HL-60 (cell line): Measurements from ENCODE around the gene NDUFAF2.

Experiments
- DNase-seq, 2 experiments: peaks; one replicate each; pipeline ENCODE4 v3.0.0-alpha.2; 2010 to 2020; ENCODE audit warnings: low read depth in 1 of 2, low spot score in 1 of 2
- H3K27ac ChIP-seq: fragments of 250-450 bp; sonication (Bioruptor Pico); replicated peaks from 2 replicates; pipeline ENCODE4 v1.5.1; 2020; ENCODE audit warnings: mild to moderate bottlenecking, moderate library complexity
- H3K27me3 ChIP-seq: fragments of 250-450 bp; sonication (Bioruptor Pico); 2 replicates; pipeline ENCODE4 v1.5.1; 2021; ENCODE audit warnings: mild to moderate bottlenecking, moderate library complexity; ENCODE audit not compliant: insufficient read depth, poor library complexity, severe bottlenecking
- H3K4me3 ChIP-seq: replicated peaks from 2 replicates; pipeline ENCODE4 v1.5.1; 2011; ENCODE audit warnings: mild to moderate bottlenecking, control low read depth, low read length; ENCODE audit not compliant: insufficient read depth
- GABPA ChIP-seq: IDR thresholded peaks from 2 replicates; pipeline ENCODE4 v1.6.1; 2012; ENCODE audit warnings: low read depth
- POLR2AphosphoS5 ChIP-seq: IDR thresholded peaks from 2 replicates; pipeline ENCODE4 v1.6.1; 2012; ENCODE audit warnings: low read depth
- SPI1 ChIP-seq: IDR thresholded peaks from 2 replicates; pipeline ENCODE4 v1.6.1; 2012; ENCODE audit warnings: low read depth, mild to moderate bottlenecking, borderline replicate concordance
- long read RNA-seq: library from polyadenylated mRNA; unstranded; transcript quantifications from one replicate; pipeline ENCODE4 v2.0.0, GENCODE V29; 2020
- TF ChIP-seq, protein P1 (sequence below): IDR thresholded peaks from 2 replicates; pipeline ENCODE4 v1.6.1; 2012; ENCODE audit warnings: low read depth; ENCODE audit not compliant: insufficient replicate concordance
- TF ChIP-seq, protein P2 (sequence below): IDR thresholded peaks from one replicate; pipeline ENCODE4 v1.5.1; 2011; ENCODE audit warnings: low read length, control low read depth, inconsistent platforms; ENCODE audit not compliant: insufficient read depth

NDUFAF2 gene, protein sequence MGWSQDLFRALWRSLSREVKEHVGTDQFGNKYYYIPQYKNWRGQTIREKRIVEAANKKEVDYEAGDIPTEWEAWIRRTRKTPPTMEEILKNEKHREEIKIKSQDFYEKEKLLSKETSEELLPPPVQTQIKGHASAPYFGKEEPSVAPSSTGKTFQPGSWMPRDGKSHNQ
- long read RNA-seq, partial matches to known transcripts = 1 of 5 reads
- long read RNA-seq, other reads (novel, unspliced or antisense) = 2 of 5 reads

DNA sequence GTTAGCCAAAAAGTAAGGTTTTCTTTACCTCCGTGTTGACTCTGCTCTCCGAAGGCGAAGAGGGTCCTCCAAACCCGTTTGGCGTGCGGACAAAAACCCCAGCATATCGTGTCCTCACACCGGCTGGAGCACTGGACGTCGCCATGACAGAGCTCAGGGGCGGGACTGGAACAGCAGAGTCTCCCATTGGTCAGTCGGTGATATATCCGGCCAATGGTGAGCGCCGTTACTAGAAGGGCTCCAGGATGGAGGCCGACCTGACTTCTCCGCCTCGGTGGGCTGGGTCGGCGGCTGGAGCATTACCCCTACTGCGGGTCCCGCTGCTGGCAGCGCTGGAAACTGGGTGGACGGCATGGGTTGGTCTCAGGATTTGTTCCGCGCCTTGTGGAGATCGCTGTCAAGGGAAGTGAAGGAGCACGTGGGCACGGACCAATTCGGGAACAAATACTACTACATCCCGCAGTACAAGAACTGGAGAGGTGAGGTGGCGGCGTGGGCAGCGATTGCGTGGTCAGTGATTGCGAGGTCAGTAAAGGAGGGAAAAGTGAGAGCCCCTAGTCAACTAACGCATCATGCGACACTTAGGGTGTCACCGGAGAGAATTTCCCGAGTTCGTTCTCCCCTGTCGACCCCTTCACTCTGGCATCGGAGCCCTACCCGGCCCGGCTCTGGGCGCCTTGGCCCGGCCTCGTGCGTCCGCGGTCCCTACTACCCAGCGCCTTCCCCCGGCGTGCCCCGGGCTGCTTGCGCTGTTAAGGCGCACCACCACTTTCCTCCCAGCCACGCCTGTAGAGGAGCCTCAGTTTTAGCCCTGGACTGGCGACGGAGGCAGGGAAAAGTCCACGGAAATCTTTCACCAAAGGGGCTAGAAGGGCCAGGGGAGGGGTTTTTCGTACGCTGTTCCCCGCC lies at the start of gene NDUFAF2, which contains the start of gene ERCC8:
NDUFAF2 (plus strand) TSS at position 302 of the 909 bp plus-strand sequence; CDS start at position 353, 51 bp downstream.
ERCC8 (minus strand) TSS at position 167 of the 909 bp plus-strand sequence; CDS start at position 105, 62 bp downstream.
- Histone ChIP-seq H3K27ac (peak within 1 kb of the TSS; percentile 52), H3K27me3 (no peaks in the 10 kb centered on the region), H3K4me3 (peak within 1 kb of the TSS; percentile 69)
- TF ChIP-seq, protein P1, sequence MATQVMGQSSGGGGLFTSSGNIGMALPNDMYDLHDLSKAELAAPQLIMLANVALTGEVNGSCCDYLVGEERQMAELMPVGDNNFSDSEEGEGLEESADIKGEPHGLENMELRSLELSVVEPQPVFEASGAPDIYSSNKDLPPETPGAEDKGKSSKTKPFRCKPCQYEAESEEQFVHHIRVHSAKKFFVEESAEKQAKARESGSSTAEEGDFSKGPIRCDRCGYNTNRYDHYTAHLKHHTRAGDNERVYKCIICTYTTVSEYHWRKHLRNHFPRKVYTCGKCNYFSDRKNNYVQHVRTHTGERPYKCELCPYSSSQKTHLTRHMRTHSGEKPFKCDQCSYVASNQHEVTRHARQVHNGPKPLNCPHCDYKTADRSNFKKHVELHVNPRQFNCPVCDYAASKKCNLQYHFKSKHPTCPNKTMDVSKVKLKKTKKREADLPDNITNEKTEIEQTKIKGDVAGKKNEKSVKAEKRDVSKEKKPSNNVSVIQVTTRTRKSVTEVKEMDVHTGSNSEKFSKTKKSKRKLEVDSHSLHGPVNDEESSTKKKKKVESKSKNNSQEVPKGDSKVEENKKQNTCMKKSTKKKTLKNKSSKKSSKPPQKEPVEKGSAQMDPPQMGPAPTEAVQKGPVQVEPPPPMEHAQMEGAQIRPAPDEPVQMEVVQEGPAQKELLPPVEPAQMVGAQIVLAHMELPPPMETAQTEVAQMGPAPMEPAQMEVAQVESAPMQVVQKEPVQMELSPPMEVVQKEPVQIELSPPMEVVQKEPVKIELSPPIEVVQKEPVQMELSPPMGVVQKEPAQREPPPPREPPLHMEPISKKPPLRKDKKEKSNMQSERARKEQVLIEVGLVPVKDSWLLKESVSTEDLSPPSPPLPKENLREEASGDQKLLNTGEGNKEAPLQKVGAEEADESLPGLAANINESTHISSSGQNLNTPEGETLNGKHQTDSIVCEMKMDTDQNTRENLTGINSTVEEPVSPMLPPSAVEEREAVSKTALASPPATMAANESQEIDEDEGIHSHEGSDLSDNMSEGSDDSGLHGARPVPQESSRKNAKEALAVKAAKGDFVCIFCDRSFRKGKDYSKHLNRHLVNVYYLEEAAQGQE = no peak
- TF ChIP-seq GABPA (no peak), POLR2AphosphoS5 (peak; percentile 43), SPI1 (no peak)
- TF ChIP-seq, protein P2, sequence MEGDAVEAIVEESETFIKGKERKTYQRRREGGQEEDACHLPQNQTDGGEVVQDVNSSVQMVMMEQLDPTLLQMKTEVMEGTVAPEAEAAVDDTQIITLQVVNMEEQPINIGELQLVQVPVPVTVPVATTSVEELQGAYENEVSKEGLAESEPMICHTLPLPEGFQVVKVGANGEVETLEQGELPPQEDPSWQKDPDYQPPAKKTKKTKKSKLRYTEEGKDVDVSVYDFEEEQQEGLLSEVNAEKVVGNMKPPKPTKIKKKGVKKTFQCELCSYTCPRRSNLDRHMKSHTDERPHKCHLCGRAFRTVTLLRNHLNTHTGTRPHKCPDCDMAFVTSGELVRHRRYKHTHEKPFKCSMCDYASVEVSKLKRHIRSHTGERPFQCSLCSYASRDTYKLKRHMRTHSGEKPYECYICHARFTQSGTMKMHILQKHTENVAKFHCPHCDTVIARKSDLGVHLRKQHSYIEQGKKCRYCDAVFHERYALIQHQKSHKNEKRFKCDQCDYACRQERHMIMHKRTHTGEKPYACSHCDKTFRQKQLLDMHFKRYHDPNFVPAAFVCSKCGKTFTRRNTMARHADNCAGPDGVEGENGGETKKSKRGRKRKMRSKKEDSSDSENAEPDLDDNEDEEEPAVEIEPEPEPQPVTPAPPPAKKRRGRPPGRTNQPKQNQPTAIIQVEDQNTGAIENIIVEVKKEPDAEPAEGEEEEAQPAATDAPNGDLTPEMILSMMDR = no peak
- peak; percentile 55 to 81 for DNase-seq

DNA sequence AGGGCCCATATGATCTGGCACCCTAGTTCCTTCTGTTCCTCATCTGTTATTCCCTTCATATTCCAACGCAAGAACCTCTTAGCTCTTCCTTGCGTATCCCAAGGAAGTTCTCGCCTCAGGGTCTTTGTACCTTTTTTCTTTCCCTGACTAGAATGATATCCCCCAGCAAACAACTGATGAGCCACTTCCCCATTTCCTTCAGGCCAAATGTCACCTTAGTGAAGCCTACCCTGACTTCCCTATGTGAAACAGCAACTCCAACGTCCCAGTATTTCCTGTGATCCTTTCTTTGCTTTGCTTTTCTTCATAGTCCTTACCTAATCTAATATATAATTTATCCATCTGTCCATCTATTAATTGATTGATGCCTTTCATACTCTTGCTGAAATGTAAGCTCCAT lies 48.0 kb upstream of the NDUFAF2 start:
- TF ChIP-seq, protein P2 = no peak
- peak; percentile 55; the same call in 1 of the 2 replicates for TF ChIP-seq SPI1
- H3K4me3 ChIP-seq = no peak overlapping the region
- H3K27me3 ChIP-seq = no peaks in the 10 kb centered on the region
- no peak for DNase-seq
- no peak overlapping the region for H3K27ac ChIP-seq

DNA sequence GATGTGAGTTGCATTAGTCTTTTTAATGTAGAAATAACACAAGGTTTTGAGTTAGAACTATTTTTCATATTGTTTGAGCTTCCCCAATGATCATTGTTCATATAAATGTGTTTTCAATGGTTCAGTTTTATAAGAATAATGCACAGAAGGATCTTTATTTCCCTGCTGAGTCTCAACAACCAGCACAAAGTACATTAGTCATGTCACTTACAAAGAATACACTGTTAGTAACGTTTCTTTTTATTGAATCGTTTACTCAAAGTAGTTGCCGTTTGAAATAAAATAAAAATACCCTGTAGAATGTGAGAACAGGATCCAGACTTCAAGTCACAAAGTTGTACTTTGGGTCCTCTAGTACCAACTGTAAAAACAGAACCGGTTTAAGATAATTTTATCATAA lies 41.6 kb upstream of the NDUFAF2 start:
- DNase-seq = no peak
- no peak overlapping the region for H3K4me3 ChIP-seq
- H3K27ac ChIP-seq = no peak overlapping the region
- no peaks in the 10 kb centered on the region for H3K27me3 ChIP-seq
- TF ChIP-seq GABPA (no peak), SPI1 (no peak), POLR2AphosphoS5 (no peak)
- TF ChIP-seq, protein P1 = no peak
- TF ChIP-seq, protein P2 = no peak
